ENCODE results near the gene DOK5. TPM values are rescaled to one million over a fixed set of nuclear protein-coding genes. Genes with fewer than 3 reads are reported as not detected.

Gene DOK5
- total and polyA plus RNA-seq, 2 of the 4 experiments (the other 2 are of a cell fraction) = 2.8 to 3.9 TPM

GRCh38 chr20:54494303-54495006, 19.1 kb downstream of the DOK5 start:
- Histone ChIP-seq H3K4me1 (ENCODE audit: control insufficient read depth, insufficient read depth, low read length) (no peaks in the 10 kb centered on the region), H2AK9ac (replicated peaks; ENCODE audit: low read depth, low read length, poor library complexity) (no peak overlapping the region), H3K14ac (replicated peaks; ENCODE audit: low read depth, low read length) (no peak overlapping the region), H3K27ac (ENCODE audit: insufficient read depth, low read length) (no peak overlapping the region), H4K8ac (ENCODE audit: low read depth in 2 of 2, low read length in 2 of 2) (no peak overlapping the region), H3K9me1 (ENCODE audit: insufficient read depth, low read length) (no peaks in the 10 kb centered on the region), H3K18ac (ENCODE audit: low read depth, low read length) (no peak overlapping the region), H4K91ac (ENCODE audit: insufficient read depth, low read depth, low read length) (no peak overlapping the region), H2BK15ac (ENCODE audit: low read depth, low read length) (no peak overlapping the region), H2BK120ac (ENCODE audit: low read depth, low read length) (no peak overlapping the region), H4K20me1 (ENCODE audit: insufficient read depth, low read length) (no peaks in the 10 kb centered on the region), H3K9me3 (ENCODE audit: control insufficient read depth, insufficient read depth, low read length) (no peaks in the 10 kb centered on the region), H3K23ac (ENCODE audit: low read depth, low read length) (no peak overlapping the region), H2BK5ac (ENCODE audit: low read depth, low read length, poor library complexity, severe bottlenecking) (no peak overlapping the region), H3K4me2 (ENCODE audit: low read depth, low read length) (no peak overlapping the region), H2BK20ac (ENCODE audit: low read depth, low read length) (no peak overlapping the region), H4K5ac (ENCODE audit: low read depth, low read length) (no peak overlapping the region), H2AK5ac (ENCODE audit: low read depth, low read length) (no peak overlapping the region), H3K4ac (ENCODE audit: low read depth, low read length) (no peak overlapping the region), H3K56ac (ENCODE audit: extremely low read depth, insufficient read depth, low read length) (no peak overlapping the region), H2AFZ (replicated peaks; ENCODE audit: low read length, poor library complexity) (no peak overlapping the region), H3K4me3 (ENCODE audit: insufficient read depth, low read depth, low read length) (no peak overlapping the region), H3K79me1 (ENCODE audit: low read depth in 1 of 2, low read length in 2 of 2) (no peaks in the 10 kb centered on the region), H3K27me3 (ENCODE audit: control insufficient read depth, insufficient read depth, low read length) (no peaks in the 10 kb centered on the region), H3K9ac (ENCODE audit: low read depth, low read length) (no peak overlapping the region), H3K36me3 (ENCODE audit: control insufficient read depth, insufficient read depth, low read length) (no peaks in the 10 kb centered on the region)
- BruUV-seq (replicated peaks) = no TSS peak
- ChIA-PET CTCF (no interaction called here), POLR2A (ENCODE audit: unreplicated experiment) (interaction anchor here (0.7 kb wide), 1 partner anchor 48 kb away, joined by 3 read pairs; no protein-coding TSS in a partner anchor)
- TF ChIP-seq FOS (IDR thresholded peaks at IDR 0.05; ENCODE audit: low read depth, low read length) = no peak
- intact Hi-C loops (cut with micrococcal nuclease) = no loop called here
- no peak for ATAC-seq (ENCODE audit: low read depth)
- in situ Hi-C loops (cut with MboI; ENCODE audit: low sequenced_read_pairs) = no loop called here
- 86% methylated on average over 2 of the region's 3 CpGs; no CpG with 5 or more reads in 1 of the 2 experiments for WGBS, 2 experiments (ENCODE audit: extremely low coverage in 2 of 2, insufficient read length in 1 of 2)
- DNase-seq = no peak
- dilution Hi-C loops (cut with HindIII; ENCODE audit: low sequenced_read_pairs, unreplicated experiment) = no loop called here
